ENCODE data around the gene RAB27A.

Gene RAB27A

DNA sequence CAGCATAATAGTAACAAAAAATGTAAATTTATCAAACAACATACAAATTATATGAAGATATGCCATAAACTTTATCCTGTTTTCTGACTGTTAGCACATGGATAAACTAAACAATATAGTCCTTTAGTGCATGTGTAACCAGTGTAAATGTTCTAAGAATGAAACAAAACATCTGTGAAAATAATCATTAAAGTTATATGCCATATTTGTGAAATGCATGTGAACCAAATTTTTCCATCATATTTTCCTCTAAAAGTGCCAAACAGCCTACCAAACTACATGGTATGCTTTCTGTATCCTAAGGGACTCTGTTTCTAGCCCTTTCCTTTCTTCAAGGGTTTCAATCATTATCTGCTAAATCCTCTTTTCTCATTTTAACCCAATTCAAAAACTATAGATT, 69.0 kb downstream of the RAB27A start:
- TF ChIP-seq, protein P1, sequence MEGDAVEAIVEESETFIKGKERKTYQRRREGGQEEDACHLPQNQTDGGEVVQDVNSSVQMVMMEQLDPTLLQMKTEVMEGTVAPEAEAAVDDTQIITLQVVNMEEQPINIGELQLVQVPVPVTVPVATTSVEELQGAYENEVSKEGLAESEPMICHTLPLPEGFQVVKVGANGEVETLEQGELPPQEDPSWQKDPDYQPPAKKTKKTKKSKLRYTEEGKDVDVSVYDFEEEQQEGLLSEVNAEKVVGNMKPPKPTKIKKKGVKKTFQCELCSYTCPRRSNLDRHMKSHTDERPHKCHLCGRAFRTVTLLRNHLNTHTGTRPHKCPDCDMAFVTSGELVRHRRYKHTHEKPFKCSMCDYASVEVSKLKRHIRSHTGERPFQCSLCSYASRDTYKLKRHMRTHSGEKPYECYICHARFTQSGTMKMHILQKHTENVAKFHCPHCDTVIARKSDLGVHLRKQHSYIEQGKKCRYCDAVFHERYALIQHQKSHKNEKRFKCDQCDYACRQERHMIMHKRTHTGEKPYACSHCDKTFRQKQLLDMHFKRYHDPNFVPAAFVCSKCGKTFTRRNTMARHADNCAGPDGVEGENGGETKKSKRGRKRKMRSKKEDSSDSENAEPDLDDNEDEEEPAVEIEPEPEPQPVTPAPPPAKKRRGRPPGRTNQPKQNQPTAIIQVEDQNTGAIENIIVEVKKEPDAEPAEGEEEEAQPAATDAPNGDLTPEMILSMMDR (IDR thresholded peaks at IDR 0.05; ENCODE audit: low read depth, low read length, missing control alignments): no peak
- no peak overlapping the region for H3K4me3 ChIP-seq (ENCODE audit: low read depth, low read length)
- in situ Hi-C loops (cut with HindIII; ENCODE audit: low sequenced_read_pairs): no loop called here
- no peak for DNase-seq (ENCODE audit: low read depth)

DNA sequence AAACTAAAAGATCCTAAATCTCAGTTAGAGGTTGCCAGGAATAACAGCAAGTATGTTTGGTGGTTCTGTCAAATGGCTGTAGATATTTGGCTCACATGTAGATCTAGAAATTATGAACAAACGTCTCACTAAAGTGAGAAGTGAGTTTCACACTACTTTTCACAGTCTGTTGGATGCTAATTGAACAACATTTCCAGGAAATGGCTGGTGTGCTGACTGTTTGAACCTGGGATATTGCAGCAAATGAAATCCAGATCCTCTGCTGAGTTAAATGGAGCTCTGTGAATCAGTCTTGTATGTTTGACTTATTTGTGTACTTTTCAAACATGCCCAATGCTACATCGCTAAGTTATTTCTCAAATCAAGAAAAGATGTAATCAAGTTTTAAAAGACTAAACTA, 71.6 kb downstream of the RAB27A start:
- in situ Hi-C loops (cut with HindIII; ENCODE audit: low sequenced_read_pairs): loop anchor here (10.0 kb wide), 2 partner anchors 97 to 167 kb away; partner anchors contain the start of genes PIGB and PIGBOS1
- H3K4me3 ChIP-seq (ENCODE audit: low read depth, low read length): no peak overlapping the region
- DNase-seq (ENCODE audit: low read depth): no peak
- TF ChIP-seq, protein P1 (IDR thresholded peaks at IDR 0.05; ENCODE audit: low read depth, low read length, missing control alignments): no peak

DNA sequence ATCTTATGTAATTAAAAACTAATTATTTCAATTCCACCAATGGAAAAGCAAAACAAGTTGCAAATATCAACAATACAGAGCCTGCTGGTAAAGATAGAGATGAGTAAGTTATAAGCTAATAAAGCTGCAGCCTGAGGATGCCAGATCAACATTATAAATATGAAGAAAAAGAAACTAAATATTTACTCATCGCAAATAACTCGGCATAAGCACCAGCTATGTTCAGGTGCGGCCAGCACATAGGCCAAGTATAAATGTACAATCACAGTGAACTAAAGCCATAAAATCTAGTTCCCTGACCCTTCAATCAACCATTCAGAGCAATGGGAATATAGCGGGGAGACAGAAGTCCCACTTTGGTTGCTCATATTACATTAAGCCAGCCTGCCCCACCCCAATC, 85.1 kb downstream of the RAB27A start:
- TF ChIP-seq, protein P1 (IDR thresholded peaks at IDR 0.05; ENCODE audit: low read depth, low read length, missing control alignments): no peak
- in situ Hi-C loops (cut with HindIII; ENCODE audit: low sequenced_read_pairs): no loop called here
- no peak for DNase-seq (ENCODE audit: low read depth)
- H3K4me3 ChIP-seq (ENCODE audit: low read depth, low read length): no peak overlapping the region

DNA sequence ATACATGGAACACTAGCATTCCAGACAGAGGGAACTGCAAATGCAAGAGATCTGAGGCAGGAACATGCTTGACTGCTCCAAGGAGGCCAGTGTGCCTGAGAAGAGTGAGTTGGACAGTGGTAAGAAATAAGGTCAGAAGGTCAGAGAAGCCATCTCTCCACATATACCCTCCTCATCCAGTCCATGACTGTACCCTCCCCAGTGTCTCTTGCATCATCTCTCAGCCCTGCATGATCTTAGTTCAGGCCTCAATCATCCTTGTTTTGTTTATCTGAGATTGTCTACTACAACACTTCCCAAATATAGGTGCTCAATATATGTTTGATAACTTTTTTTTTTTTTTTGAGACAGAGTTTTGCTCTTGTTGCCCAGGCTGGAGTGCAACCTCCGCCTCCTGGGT, 87.4 kb downstream of the RAB27A start:
- no peak overlapping the region for H3K4me3 ChIP-seq (ENCODE audit: low read depth, low read length)
- DNase-seq (ENCODE audit: low read depth): no peak
- TF ChIP-seq, protein P1 (IDR thresholded peaks at IDR 0.05; ENCODE audit: low read depth, low read length, missing control alignments): no peak
- in situ Hi-C loops (cut with HindIII; ENCODE audit: low sequenced_read_pairs): no loop called here

DNA sequence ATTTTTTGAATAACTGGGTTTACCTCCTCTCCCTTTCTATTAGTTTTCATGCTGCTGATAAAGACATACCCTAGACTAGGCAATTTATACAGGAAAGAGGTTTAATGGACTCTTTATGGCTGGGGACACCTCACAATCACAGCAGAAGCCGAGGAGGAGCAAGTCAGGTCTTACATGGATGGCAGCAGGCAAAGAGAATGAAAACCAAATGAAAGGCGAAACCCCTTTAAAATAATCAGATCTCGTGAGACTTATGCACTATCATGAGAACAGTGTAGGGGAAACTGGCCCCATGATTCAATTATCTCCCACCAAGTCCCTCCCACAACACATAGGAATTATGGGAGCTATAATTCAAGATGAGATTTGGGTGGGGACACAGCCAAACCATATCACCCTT, 90.9 kb downstream of the RAB27A start:
- in situ Hi-C loops (cut with HindIII; ENCODE audit: low sequenced_read_pairs): no loop called here
- H3K4me3 ChIP-seq (ENCODE audit: low read depth, low read length): no peak overlapping the region
- TF ChIP-seq, protein P1 (IDR thresholded peaks at IDR 0.05; ENCODE audit: low read depth, low read length, missing control alignments): no peak
- DNase-seq (ENCODE audit: low read depth): no peak

DNA sequence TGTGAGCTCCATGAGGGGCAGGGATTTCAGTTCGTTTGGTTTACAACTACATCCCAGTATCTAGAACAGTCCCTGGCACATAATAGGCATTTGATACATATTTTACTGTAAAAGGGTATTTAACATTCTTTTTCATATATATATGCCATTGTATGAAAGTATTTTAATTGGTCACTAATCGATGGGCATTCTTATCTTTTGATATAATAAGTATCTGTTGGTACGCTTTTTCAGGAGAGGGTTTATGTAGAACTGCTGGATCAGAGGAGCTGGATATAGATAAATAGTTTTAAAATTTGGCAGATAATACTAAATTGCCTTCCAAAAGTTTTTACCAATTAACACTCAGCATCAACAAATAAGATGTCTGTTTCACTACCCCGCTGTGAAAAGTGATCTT, 91.9 kb downstream of the RAB27A start:
- H3K4me3 ChIP-seq (ENCODE audit: low read depth, low read length): peak overlapping the region; percentile 97
- in situ Hi-C loops (cut with HindIII; ENCODE audit: low sequenced_read_pairs): no loop called here
- TF ChIP-seq, protein P1 (IDR thresholded peaks at IDR 0.05; ENCODE audit: low read depth, low read length, missing control alignments): no peak
- no peak for DNase-seq (ENCODE audit: low read depth)

DNA sequence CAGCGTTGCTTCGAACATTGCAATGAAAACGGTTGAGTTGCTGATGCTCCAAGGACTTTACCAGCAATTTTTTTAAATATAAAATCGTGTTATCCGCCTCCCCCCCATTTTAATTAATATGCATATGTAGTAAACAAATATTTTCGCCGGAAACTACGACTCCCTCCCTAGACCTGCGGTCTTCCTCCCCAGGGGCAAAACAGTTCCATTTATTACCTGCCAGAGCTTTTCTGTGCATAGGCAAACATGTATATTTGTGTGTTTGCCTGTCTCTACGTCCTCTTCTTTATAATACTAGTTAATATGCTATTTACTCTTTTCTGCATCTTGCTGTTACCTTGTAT, 92.3 kb downstream of the RAB27A start:
- H3K4me3 ChIP-seq (ENCODE audit: low read depth, low read length): peak overlapping the region; percentile 97
- TF ChIP-seq, protein P1 (IDR thresholded peaks at IDR 0.05; ENCODE audit: low read depth, low read length, missing control alignments): no peak
- DNase-seq (ENCODE audit: low read depth): no peak
- in situ Hi-C loops (cut with HindIII; ENCODE audit: low sequenced_read_pairs): no loop called here

All from astrocyte of the cerebellum (primary cell).